Kidney (tissue), 14 donors: ENCODE data around the gene MEIG1. TPM values are rescaled to one million over a fixed set of nuclear protein-coding genes. Genes with fewer than 3 reads are reported as not detected.

Experiments
- DNase-seq, 5 donors: peaks; one replicate each; pipeline ENCODE4 v3.0.0-alpha.2; 2013 to 2020
- FAIRE-seq: peaks from 2 replicates; lab custom pipeline; 2012; peaks lifted over from hg19 to GRCh38; lab: Jason Lieb, UNC
- H3K27ac ChIP-seq, 2 donors: one replicate each; pipeline ENCODE4 v1.7.0; 2013; ENCODE audit warnings: low read depth in 2 of 2, low read length in 2 of 2, inconsistent platforms in 1 of 2
- H3K27me3 ChIP-seq: one replicate; pipeline ENCODE4 v1.7.1; 2013; ENCODE audit warnings: low read length, inconsistent platforms; ENCODE audit not compliant: control insufficient read depth, insufficient read depth
- H3K36me3 ChIP-seq, 3 donors: one replicate each; pipeline versions ENCODE4 v1.7.0 to v1.7.1; 2013; ENCODE audit warnings: low read length in 3 of 3, control low read depth in 1 of 3, inconsistent platforms in 1 of 3; ENCODE audit not compliant: insufficient read depth in 3 of 3, control insufficient read depth in 2 of 3
- H3K4me1 ChIP-seq, 3 donors: one replicate each; pipeline versions ENCODE4 v1.7.0 to v1.7.1; 2013; ENCODE audit warnings: low read length in 3 of 3, inconsistent platforms in 1 of 3, low read depth in 1 of 3; ENCODE audit not compliant: control insufficient read depth in 2 of 3, insufficient read depth in 2 of 3
- H3K4me3 ChIP-seq, 3 donors: one replicate each; pipeline versions ENCODE4 v1.7.0 to v1.8.1; 2013; ENCODE audit warnings: low read length in 3 of 3, control low read depth in 1 of 3, inconsistent platforms in 1 of 3
- H3K9ac ChIP-seq, 3 donors: one replicate each; pipeline versions ENCODE4 v1.7.0 to v1.7.1; 2013; ENCODE audit warnings: low read length in 3 of 3, control low read depth in 1 of 3, inconsistent platforms in 1 of 3
- H3K9me3 ChIP-seq, 3 donors: one replicate each; pipeline versions ENCODE4 v1.7.0 to v1.7.1; 2013; ENCODE audit warnings: low read length in 3 of 3, control low read depth in 1 of 3, inconsistent platforms in 1 of 3; ENCODE audit not compliant: control insufficient read depth in 2 of 3, insufficient read depth in 1 of 3
- intact Hi-C: fragments of 100-400 bp; cut with DNase I; formaldehyde crosslinking; loops from one replicate; pipeline ENCODE4 v1.11.1; 2022
- polyA plus RNA-seq: library from polyadenylated mRNA; stranded (reverse); fragments of 350-450 nt; fragmentation: Illumina TruSeq; extraction: RNeasy Lipid Tissue Mini Kit (QIAGEN cat#74804); gene quantifications from one replicate; pipeline ENCODE4 v1.2.3, GENCODE V29; 2014; ENCODE audit warnings: low read depth, low replicate concordance; ENCODE audit not compliant: insufficient read depth
- total RNA-seq: library from RNA; stranded (reverse); fragmentation: NEBNext Ultra II Directional; extraction: Animal tissue kit (Norgen Biotek cat#: 25700); gene quantifications from one replicate; pipeline ENCODE4 v1.2.1, GENCODE V29; 2021
- TF ChIP-seq, protein P1 (sequence below): IDR thresholded peaks from 3 replicates; pipeline ENCODE4 v1.5.1; 2012; ENCODE audit warnings: mild to moderate bottlenecking, moderate library complexity, borderline replicate concordance; ENCODE audit not compliant: insufficient read depth; ENCODE audit errors: extremely low read depth
- donor health status: control.
- donor health status: control.
- donor health status: control.
- donor health status: control.
- donor health status: control.
- donor health status: DM: yes; HTN: yes; CAD: no.
- donor health status: Normal renal cell carcinoma (clear cell type).

The MEIG1 gene
- total and polyA plus RNA-seq, 2 donors from 2014 or later, result 1.4 TPM; not detected in 1

DNA sequence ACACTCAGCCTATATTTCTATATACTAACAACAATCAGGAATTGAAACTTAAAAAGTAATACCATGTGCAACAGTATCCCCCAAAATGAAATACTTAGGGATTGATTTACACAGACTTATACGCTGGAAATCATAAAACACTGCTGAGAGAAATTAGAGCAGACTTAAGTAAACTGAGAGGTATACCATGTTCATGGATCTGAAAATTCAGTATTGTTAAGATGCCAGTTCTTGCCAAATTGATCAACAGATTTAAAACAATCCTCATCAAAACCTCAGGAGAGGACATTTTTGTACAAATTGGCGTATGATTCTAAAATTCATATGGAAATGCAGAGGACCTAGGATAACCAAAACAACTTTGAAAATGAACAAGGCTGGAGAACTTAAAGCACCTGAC lies 42.6 kb upstream of the MEIG1 start:
- FAIRE-seq, result no peak
- Histone ChIP-seq H3K9me3 (peaks cover 3 to 23% (median 7%) of the 10 kb centered on the region in 3 donors), H3K4me3 (no peak overlapping the region), H3K9ac (no peak overlapping the region), H3K27ac (no peak overlapping the region), H3K36me3 (peaks cover 13 to 32% (median 20%) of the 10 kb centered on the region in 3 donors), H3K4me1 (no peaks in the 10 kb centered on the region), H3K27me3 (no peaks in the 10 kb centered on the region)
- DNase-seq, result no peak
- TF ChIP-seq, protein P1, sequence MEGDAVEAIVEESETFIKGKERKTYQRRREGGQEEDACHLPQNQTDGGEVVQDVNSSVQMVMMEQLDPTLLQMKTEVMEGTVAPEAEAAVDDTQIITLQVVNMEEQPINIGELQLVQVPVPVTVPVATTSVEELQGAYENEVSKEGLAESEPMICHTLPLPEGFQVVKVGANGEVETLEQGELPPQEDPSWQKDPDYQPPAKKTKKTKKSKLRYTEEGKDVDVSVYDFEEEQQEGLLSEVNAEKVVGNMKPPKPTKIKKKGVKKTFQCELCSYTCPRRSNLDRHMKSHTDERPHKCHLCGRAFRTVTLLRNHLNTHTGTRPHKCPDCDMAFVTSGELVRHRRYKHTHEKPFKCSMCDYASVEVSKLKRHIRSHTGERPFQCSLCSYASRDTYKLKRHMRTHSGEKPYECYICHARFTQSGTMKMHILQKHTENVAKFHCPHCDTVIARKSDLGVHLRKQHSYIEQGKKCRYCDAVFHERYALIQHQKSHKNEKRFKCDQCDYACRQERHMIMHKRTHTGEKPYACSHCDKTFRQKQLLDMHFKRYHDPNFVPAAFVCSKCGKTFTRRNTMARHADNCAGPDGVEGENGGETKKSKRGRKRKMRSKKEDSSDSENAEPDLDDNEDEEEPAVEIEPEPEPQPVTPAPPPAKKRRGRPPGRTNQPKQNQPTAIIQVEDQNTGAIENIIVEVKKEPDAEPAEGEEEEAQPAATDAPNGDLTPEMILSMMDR, result no peak
- intact Hi-C loops, result no loop called here

DNA sequence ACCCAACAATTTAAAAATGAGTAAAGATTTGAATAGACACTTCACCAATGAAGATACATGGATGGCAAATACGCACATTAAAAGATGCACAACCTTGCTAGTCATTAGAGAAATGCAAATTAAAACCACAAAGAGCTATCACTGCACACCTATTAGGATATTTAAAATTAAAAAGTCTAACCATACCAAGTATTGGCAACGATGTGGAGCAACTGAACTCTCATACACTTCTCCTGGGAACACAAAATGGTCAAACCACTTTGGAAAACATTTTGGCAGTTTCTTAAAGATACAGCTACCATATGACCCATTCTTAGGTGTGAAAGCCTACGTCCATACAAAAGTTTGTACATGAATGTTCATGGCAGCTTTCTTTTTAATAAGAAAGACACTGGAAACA lies 41.4 kb upstream of the MEIG1 start:
- H3K36me3 ChIP-seq, result peaks cover 15 to 36% (median 23%) of the 10 kb centered on the region in 3 donors
- no peak overlapping the region for H3K9ac ChIP-seq
- FAIRE-seq, result no peak
- no peak overlapping the region for H3K27ac ChIP-seq
- no peaks in the 10 kb centered on the region for H3K4me1 ChIP-seq
- TF ChIP-seq, protein P1, result no peak
- no peak overlapping the region for H3K4me3 ChIP-seq
- intact Hi-C loops, result no loop called here
- peaks cover 3 to 23% (median 7%) of the 10 kb centered on the region in 3 donors for H3K9me3 ChIP-seq
- no peaks in the 10 kb centered on the region for H3K27me3 ChIP-seq
- DNase-seq, result no peak

DNA sequence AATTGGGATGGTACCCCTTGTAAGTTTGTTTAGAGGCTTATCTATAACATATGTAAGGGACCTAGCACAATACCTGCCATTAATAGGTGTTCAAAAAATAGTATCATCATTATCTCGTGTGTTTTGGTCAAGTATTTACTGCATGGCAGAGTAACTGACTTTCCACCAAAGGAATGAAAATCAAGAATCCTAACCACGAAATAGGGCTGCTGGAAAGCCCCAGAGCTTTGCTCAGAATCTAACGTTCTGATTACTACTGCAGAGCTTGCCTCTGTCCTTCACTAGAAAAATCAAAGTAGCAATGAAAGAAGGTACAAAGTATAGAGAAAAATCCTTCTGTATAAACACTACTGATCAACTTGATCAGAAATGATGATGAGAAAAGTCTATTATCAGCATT lies 40.2 kb upstream of the MEIG1 start:
- Histone ChIP-seq H3K4me3 (no peak overlapping the region), H3K36me3 (peaks cover 15 to 36% (median 27%) of the 10 kb centered on the region in 3 donors), H3K9me3 (peaks cover 3 to 23% (median 7%) of the 10 kb centered on the region in 3 donors), H3K4me1 (no peaks in the 10 kb centered on the region), H3K27ac (no peak overlapping the region), H3K27me3 (no peaks in the 10 kb centered on the region), H3K9ac (no peak overlapping the region)
- intact Hi-C loops, result no loop called here
- DNase-seq (no peak), FAIRE-seq (no peak)
- TF ChIP-seq, protein P1, result no peak

DNA sequence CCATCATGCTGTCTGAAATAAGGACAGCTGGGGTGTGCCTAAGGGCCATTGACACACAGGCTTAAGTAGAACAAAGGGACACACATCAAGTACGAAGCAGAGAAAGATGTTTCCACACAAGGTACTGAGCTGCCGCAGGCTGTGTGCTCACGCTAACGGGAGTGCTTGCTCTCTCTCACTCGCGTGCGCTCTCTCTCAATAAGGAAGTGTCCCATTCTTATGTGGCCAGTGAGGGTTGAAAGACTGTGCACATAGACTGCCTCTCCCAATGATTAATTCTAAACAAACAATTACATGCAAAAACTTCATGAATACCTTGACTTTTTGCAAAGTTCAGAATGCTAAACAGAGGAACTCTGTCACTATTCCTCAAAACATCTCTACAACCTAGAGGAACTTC lies 35.2 kb upstream of the MEIG1 start:
- H3K9ac ChIP-seq, result no peak overlapping the region
- H3K27ac ChIP-seq, result no peak overlapping the region
- no peaks in the 10 kb centered on the region for H3K27me3 ChIP-seq
- FAIRE-seq, result no peak
- TF ChIP-seq, protein P1, result no peak
- H3K4me1 ChIP-seq, result no peaks in the 10 kb centered on the region
- no peaks in the 10 kb centered on the region for H3K9me3 ChIP-seq
- peaks cover 9 to 24% (median 14%) of the 10 kb centered on the region in 3 donors for H3K36me3 ChIP-seq
- intact Hi-C loops, result no loop called here
- no peak overlapping the region for H3K4me3 ChIP-seq
- no peak for DNase-seq
